ENCODE results near the gene NUP42.

NUP42 gene

GRCh38 chr7:23237000-23237399 lies 55.2 kb downstream of the NUP42 start:
- DNase-seq (ENCODE audit: low read depth) = no peak

- no peak for DNase-seq (ENCODE audit: low read depth)
These were observed 57.3 kb downstream of the NUP42 start for GRCh38 chr7:23238983-23239652.

GRCh38 chr7:23239698-23240097 lies 57.9 kb downstream of the NUP42 start:
- no peak for DNase-seq (ENCODE audit: low read depth)

- DNase-seq (ENCODE audit: low read depth) = no peak
These were observed 60.5 kb downstream of the NUP42 start for GRCh38 chr7:23242321-23242720.

- DNase-seq (ENCODE audit: low read depth) = no peak
These were observed 61.1 kb downstream of the NUP42 start for GRCh38 chr7:23242935-23243334.

- no peak for DNase-seq (ENCODE audit: low read depth)
These were observed 64.7 kb downstream of the NUP42 start, which contains the start of gene GPNMB for GRCh38 chr7:23246555-23246954. TSS of gene GPNMB (plus strand) at chr7:23246775. CDS start at chr7:23246858, 83 bp downstream.

GRCh38 chr7:23247046-23247602 lies 65.3 kb downstream of the NUP42 start:
- DNase-seq (ENCODE audit: low read depth) = no peak

DNA sequence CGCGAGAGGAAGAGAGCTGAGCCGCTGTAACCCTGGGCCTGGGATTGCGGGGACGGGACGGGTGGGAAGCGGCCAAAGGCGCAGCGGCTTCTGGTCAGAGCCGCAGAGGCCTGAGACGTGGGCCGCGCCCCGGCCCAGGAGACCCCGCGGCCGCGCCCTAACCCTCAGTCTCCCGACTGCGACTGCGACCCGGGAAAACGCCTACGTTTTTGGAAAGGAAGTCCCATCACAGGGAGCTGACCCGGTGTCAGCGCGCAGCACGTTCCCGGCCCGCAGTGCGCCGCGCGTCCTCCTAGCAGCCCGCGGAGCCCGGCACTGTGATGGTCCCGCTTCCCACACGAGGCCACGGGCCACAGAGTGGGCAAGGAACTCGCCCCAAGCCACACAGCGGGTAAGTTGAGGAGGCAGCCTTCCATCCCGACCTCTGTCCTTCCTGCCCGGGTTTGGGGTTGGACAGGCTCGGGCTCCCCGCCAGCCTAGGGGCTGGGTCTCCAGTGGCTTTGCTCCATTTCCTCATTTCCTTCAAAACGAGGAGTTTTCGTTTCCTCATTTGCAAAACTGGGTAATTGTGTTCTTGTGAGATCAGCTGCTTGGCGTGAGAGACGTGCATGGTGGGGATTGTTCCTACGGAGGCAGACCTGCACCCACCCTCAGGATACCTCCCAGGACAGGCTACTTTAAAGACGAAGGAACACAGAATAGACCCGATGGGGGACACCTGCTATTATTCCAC lies 65.9 kb downstream of the NUP42 start:
- no peak for DNase-seq (ENCODE audit: low read depth)

- DNase-seq (ENCODE audit: low read depth) = no peak
These were observed 67.6 kb downstream of the NUP42 start for GRCh38 chr7:23249486-23249885.

All from activated T-cell treated with anti-CD3 and anti-CD28 coated beads for 24 hours (primary cell).